ENCODE data around the gene EEFSEC. TPM values are rescaled to one million over a fixed set of nuclear protein-coding genes. Genes with fewer than 3 reads are reported as not detected.

Gene EEFSEC
- total and polyA plus RNA-seq, 2 of the 8 experiments (the other 6 are each of a cell fraction or from before 2014, with no cell fraction given): 13.1 to 19.8 TPM

DNA sequence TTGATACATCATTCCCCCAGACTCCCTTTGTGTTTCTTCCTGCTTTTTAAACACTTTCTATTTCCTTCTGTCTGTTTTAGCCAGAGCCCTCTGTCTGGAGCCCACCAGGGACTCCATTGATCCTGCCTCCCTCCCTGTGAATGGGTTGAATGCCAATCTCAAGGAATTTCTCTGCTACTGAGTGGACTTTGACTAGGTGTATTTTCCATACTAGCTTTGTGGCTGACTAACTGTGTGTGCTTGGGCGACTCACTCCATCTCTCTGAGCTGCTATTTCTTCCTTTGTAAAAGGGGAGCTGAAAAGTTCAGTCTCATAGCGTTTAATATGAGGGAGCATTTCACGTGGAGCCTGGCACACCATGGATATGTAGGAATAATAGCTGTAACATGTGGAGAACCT is 98.8 kb downstream of the EEFSEC start:
- no peaks in the 10 kb centered on the region for H3K27me3 ChIP-seq (replicated peaks in 1 of 4; ENCODE audit: control insufficient read depth in 3 of 4, extremely low read depth in 1 of 4, insufficient read depth in 3 of 4, low read length in 3 of 4)
- no peaks in the 10 kb centered on the region for H3K9me3 ChIP-seq (ENCODE audit: insufficient read depth in 2 of 2, low read depth in 1 of 2, low read length in 1 of 2)
- no peak overlapping the region for H2BK5ac ChIP-seq (ENCODE audit: low read depth, low read length)
- H3K4me1 ChIP-seq (replicated peaks in 1 of 4; ENCODE audit: control insufficient read depth in 3 of 4, insufficient read depth in 4 of 4, low read length in 3 of 4): 0 out of 7 replicates have a peak, but pooled peaks cover 0 to 5% (median 0%) of the 10 kb centered on the region in 4 experiments
- no peak for DNase-seq (ENCODE audit: low read depth in 1 of 2, low spot score in 2 of 2)
- H3K4me2 ChIP-seq (ENCODE audit: insufficient read depth in 1 of 2, low read depth in 2 of 2, low read length in 2 of 2): no peak overlapping the region
- no peak overlapping the region for H4K91ac ChIP-seq (replicated peaks; ENCODE audit: insufficient read length, low read length)
- POLR2A ChIA-PET (ENCODE audit: partially characterized antibody): interaction anchor here (1.3 kb wide), 1 partner anchor 17 kb away, joined by 3 read pairs; no protein-coding TSS in a partner anchor
- H3K14ac ChIP-seq (ENCODE audit: insufficient read length): no peak overlapping the region
- no peaks in the 10 kb centered on the region for H3K79me1 ChIP-seq (ENCODE audit: low read depth, low read length)
- H4K8ac ChIP-seq (ENCODE audit: extremely low read depth, insufficient read depth, low read length): no peak overlapping the region
- CTCF ChIA-PET (ENCODE audit: partially characterized antibody): interaction anchor here (0.7 to 7.7 kb wide), 9 partner anchors 14 to 366 kb away, joined by 3 to 63 read pairs (median 4); no protein-coding TSS in a partner anchor
- H2BK12ac ChIP-seq (ENCODE audit: low read depth, low read length): no peak overlapping the region
- H3K9ac ChIP-seq (replicated peaks in 1 of 4; ENCODE audit: extremely low read depth in 1 of 4, low read depth in 3 of 4, low read length in 3 of 4): no peak overlapping the region
- no peaks in the 10 kb centered on the region for H3K36me3 ChIP-seq (ENCODE audit: control insufficient read depth in 2 of 4, insufficient read depth in 4 of 4, low read length in 3 of 4)
- no peak overlapping the region for H4K5ac ChIP-seq (ENCODE audit: insufficient read length, low read depth, low read length)
- H3K79me2 ChIP-seq (ENCODE audit: control insufficient read depth in 1 of 2, insufficient read depth in 2 of 2, low read length in 2 of 2): no peaks in the 10 kb centered on the region
- no peak overlapping the region for H3K27ac ChIP-seq (ENCODE audit: low read depth, low read length)
- no peak overlapping the region for H2BK15ac ChIP-seq (ENCODE audit: low read length)
- H2AFZ ChIP-seq (ENCODE audit: low read length): no peak overlapping the region
- peak; percentile 36 for FAIRE-seq
- H3K18ac ChIP-seq (ENCODE audit: extremely low read depth, low read length): no peak overlapping the region
- 83% methylated on average over 3 of the region's 3 CpGs; no CpG with 5 or more reads in 1 of the 2 experiments for WGBS, 2 experiments (ENCODE audit: extremely low coverage in 1 of 2, insufficient coverage in 1 of 2, insufficient read length in 1 of 2, insufficient replicate concordance in 2 of 2, low coverage in 1 of 2, low lambda C conversion rate in 2 of 2, missing lambda C conversion rate in 1 of 2)
- no peak overlapping the region for H2BK20ac ChIP-seq (ENCODE audit: low read length)
- no peak overlapping the region for H3K4me3 ChIP-seq (ENCODE audit: extremely low read depth in 1 of 4, insufficient read depth in 2 of 4, low read depth in 3 of 4, low read length in 4 of 4)
- H4K20me1 ChIP-seq (replicated peaks in 1 of 2; ENCODE audit: control insufficient read depth in 1 of 2, insufficient read depth in 2 of 2, low read length in 2 of 2): no peaks in the 10 kb centered on the region
- H3K23me2 ChIP-seq (ENCODE audit: low read depth, low read length): no peaks in the 10 kb centered on the region
- no peak overlapping the region for H3K23ac ChIP-seq (ENCODE audit: insufficient read length)
- no peak overlapping the region for H3K56ac ChIP-seq (replicated peaks; ENCODE audit: insufficient read length, low read depth, low read length)
- H3K4ac ChIP-seq (replicated peaks; ENCODE audit: insufficient read length, low read depth, low read length): no peak overlapping the region
- H2BK120ac ChIP-seq (replicated peaks; ENCODE audit: low read depth, low read length): no peak overlapping the region
- no peak overlapping the region for H2AK5ac ChIP-seq (ENCODE audit: low read depth, low read length)
- TF ChIP-seq POLR2A (IDR thresholded peaks at IDR 0.05; ENCODE audit: control extremely low read depth in 1 of 2, low read depth in 2 of 2, low read length in 2 of 2): no peak
- no peak for TF ChIP-seq EP300 (IDR thresholded peaks at IDR 0.05; ENCODE audit: borderline replicate concordance in 1 of 2, low read depth in 2 of 2, low read length in 2 of 2)
- TF ChIP-seq, protein P1, sequence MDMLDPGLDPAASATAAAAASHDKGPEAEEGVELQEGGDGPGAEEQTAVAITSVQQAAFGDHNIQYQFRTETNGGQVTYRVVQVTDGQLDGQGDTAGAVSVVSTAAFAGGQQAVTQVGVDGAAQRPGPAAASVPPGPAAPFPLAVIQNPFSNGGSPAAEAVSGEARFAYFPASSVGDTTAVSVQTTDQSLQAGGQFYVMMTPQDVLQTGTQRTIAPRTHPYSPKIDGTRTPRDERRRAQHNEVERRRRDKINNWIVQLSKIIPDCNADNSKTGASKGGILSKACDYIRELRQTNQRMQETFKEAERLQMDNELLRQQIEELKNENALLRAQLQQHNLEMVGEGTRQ (IDR thresholded peaks at IDR 0.05; ENCODE audit: low read length): no peak
- no peak for TF ChIP-seq SUZ12 (IDR thresholded peaks at IDR 0.05; ENCODE audit: low read length)
- TF ChIP-seq CHD1 (IDR thresholded peaks at IDR 0.05; ENCODE audit: low read depth, low read length): no peak
- no peak for TF ChIP-seq JUN (IDR thresholded peaks at IDR 0.05; ENCODE audit: low read depth, low read length)
- no peak for TF ChIP-seq CBX8 (IDR thresholded peaks at IDR 0.05; ENCODE audit: borderline replicate concordance, low read depth, low read length)
- TF ChIP-seq FOSL1 (IDR thresholded peaks at IDR 0.05; ENCODE audit: insufficient read depth, low read depth, low read length): no peak
- no peak for TF ChIP-seq SP2 (IDR thresholded peaks at IDR 0.05; ENCODE audit: low read length)
- TF ChIP-seq RXRA (IDR thresholded peaks at IDR 0.05; ENCODE audit: insufficient read depth, low read depth, low read length): no peak
- TF ChIP-seq RNF2 (IDR thresholded peaks at IDR 0.05; ENCODE audit: borderline replicate concordance, low read depth, low read length, missing control alignments, poor library complexity, severe bottlenecking): no peak
- TF ChIP-seq POLR2AphosphoS5 (IDR thresholded peaks at IDR 0.05; ENCODE audit: low read depth, low read length): no peak
- TF ChIP-seq CTBP2 (IDR thresholded peaks at IDR 0.05; ENCODE audit: borderline replicate concordance, insufficient read depth, insufficient read length, low read length): no peak
